ENCODE results near the gene SP8. TPM values are rescaled to one million over a fixed set of nuclear protein-coding genes. Genes with fewer than 3 reads are reported as not detected.

The SP8 gene
- total RNA-seq, 1 donor from 2014 or later = not detected

DNA sequence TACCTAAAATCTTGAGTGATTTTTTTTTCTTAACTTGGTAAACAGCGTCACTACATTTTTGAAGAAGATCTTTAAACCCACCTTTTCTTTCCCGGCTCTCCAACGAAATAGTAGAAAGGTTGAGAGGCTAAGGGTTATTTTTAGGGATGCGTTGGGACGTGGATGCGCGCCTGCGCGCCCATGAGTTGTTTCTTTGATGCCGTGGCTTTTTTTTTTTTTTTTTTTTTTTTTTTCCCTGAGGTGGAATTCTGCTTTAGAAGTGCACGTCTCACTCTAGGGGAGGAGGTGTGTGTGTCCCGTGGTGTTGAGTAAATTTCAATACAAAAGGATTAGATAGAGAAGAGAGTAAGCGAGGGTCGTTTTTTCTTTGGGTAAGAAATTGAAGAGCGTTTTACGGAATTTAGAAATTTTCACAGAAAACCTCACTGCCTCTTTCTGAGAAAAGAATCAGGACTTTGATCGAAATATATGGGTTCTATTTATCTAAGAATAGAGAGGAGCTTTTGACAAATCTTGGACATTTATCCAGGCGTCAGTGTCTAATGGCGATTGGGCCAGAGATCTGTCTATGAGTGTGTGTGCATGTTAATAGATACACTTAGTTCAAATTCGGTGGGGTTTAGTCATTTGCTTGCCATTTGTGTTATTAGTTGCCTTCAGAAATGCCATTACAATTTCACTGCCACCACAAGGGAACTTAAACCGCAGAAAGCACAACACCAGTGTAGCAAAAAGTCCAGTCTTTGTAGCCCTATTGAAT lies 1.2 kb upstream of the SP8 start:
- intact Hi-C loops (cut with micrococcal nuclease) = no loop called here
- no peak for DNase-seq
- Histone ChIP-seq H3K36me3 (no peaks in the 10 kb centered on the region), H3K9me3 (replicated peaks) (no peaks in the 10 kb centered on the region), H3K4me1 (peaks cover 43% of the 10 kb centered on the region), H3K27me3 (ENCODE audit: low read depth) (peaks cover 100% of the 10 kb centered on the region), H3K27ac (replicated peaks) (no peak overlapping the region), H3K4me3 (peak overlapping the region; percentile 59)
- TF ChIP-seq, protein P1, sequence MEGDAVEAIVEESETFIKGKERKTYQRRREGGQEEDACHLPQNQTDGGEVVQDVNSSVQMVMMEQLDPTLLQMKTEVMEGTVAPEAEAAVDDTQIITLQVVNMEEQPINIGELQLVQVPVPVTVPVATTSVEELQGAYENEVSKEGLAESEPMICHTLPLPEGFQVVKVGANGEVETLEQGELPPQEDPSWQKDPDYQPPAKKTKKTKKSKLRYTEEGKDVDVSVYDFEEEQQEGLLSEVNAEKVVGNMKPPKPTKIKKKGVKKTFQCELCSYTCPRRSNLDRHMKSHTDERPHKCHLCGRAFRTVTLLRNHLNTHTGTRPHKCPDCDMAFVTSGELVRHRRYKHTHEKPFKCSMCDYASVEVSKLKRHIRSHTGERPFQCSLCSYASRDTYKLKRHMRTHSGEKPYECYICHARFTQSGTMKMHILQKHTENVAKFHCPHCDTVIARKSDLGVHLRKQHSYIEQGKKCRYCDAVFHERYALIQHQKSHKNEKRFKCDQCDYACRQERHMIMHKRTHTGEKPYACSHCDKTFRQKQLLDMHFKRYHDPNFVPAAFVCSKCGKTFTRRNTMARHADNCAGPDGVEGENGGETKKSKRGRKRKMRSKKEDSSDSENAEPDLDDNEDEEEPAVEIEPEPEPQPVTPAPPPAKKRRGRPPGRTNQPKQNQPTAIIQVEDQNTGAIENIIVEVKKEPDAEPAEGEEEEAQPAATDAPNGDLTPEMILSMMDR (IDR thresholded peaks at IDR 0.05; ENCODE audit: borderline replicate concordance) = no peak

DNA sequence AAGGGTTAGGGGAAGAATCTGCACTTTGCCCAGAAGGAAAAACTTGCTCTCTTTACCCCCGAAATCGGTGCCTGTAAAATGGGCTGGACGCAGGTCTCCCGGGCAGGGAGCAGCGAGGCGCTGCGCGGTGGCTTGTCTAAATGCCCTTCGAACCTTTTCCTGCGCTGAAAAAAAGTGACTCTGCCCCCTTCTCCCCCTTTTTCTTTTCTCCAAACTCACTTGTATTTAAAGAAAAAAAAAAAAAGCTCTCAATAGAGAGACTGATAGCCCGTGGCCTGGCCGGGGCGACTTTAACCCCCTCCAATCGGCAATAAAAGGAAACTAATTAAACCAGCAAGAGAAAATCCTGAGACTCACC lies 286 bp downstream of the SP8 start:
- H3K27ac ChIP-seq (replicated peaks) = no peak overlapping the region
- peaks cover 100% of the 10 kb centered on the region for H3K27me3 ChIP-seq (ENCODE audit: low read depth)
- no peaks in the 10 kb centered on the region for H3K36me3 ChIP-seq
- peaks cover 43% of the 10 kb centered on the region for H3K4me1 ChIP-seq
- no peaks in the 10 kb centered on the region for H3K9me3 ChIP-seq (replicated peaks)
- no peak for DNase-seq
- peak overlapping the region; percentile 59 for H3K4me3 ChIP-seq
- TF ChIP-seq, protein P1 (IDR thresholded peaks at IDR 0.05; ENCODE audit: borderline replicate concordance) = no peak
- intact Hi-C loops (cut with micrococcal nuclease) = no loop called here

DNA sequence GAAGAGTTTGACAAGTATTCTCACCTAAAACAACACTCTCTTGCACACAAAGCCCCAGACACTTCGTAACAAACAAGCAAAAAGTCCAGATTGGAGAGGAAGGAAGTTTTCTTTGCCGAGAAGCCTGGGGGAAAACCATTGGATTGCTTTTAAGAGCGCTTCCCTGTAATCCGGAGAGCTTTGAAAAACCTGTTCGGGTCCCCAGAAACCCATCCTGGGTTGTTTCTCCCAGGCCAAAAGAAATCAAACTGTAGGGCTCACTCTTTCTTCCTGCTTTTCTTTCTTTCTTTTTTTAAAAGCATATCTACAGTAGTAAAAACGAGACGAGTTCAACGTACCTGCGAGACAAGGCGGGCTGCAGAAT lies 655 bp downstream of the SP8 start:
- H3K27me3 ChIP-seq (ENCODE audit: low read depth) = peaks cover 100% of the 10 kb centered on the region
- H3K27ac ChIP-seq (replicated peaks) = no peak overlapping the region
- peak overlapping the region; percentile 59 for H3K4me3 ChIP-seq
- DNase-seq = no peak
- intact Hi-C loops (cut with micrococcal nuclease) = no loop called here
- no peaks in the 10 kb centered on the region for H3K9me3 ChIP-seq (replicated peaks)
- TF ChIP-seq, protein P1 (IDR thresholded peaks at IDR 0.05; ENCODE audit: borderline replicate concordance) = no peak
- H3K36me3 ChIP-seq = no peaks in the 10 kb centered on the region
- peaks cover 41% of the 10 kb centered on the region for H3K4me1 ChIP-seq

DNA sequence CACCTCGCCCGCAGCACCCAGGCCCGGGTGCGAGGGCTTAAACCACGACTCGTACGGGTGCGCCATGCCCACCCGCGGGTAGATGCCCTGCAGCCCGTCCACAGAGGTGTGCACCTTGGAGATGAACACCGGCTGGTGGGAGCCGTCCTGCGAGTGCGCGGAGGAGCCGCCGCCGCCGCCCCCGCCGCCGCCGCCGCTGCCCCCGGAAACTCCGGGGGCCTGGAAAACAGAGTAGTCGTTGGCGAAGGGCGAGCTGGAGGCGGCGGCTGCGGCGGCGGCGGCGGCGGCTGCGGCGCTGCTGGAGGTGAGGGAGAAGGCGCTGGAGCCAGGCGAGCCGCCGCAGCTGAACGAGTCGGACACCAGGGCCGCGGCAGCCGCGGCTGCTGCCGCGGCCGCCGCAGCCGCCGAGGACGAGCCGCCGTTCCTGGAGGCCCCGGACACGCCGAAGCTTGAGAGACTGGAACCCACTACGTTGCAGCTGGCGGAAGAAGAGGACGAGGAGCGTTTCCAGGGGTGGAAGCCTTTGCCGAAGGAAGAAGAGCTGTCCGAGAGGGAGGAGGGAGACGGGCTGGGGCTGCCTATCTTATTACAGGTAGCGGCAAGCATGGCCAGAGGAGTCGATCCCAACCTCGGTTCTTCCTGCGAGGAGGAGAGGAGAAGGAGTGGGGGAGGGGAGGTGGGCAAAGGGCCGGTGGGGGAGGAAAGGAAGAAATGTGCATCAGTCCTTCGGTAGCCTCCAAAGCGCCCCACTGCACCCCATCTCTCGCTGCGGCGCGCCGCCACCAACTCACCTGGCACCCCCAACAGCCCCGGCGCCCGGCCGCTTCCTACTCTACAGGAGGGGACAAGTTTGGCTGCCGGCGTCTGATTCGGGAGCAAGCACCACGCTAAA lies 1.3 kb downstream of the SP8 start:
- Histone ChIP-seq H3K27ac (replicated peaks) (no peak overlapping the region), H3K27me3 (ENCODE audit: low read depth) (peaks cover 100% of the 10 kb centered on the region), H3K36me3 (no peaks in the 10 kb centered on the region), H3K4me3 (peak overlapping the region; percentile 59), H3K4me1 (peaks cover 38% of the 10 kb centered on the region), H3K9me3 (replicated peaks) (no peaks in the 10 kb centered on the region)
- TF ChIP-seq, protein P1 (IDR thresholded peaks at IDR 0.05; ENCODE audit: borderline replicate concordance) = no peak
- intact Hi-C loops (cut with micrococcal nuclease) = no loop called here
- no peak for DNase-seq

DNA sequence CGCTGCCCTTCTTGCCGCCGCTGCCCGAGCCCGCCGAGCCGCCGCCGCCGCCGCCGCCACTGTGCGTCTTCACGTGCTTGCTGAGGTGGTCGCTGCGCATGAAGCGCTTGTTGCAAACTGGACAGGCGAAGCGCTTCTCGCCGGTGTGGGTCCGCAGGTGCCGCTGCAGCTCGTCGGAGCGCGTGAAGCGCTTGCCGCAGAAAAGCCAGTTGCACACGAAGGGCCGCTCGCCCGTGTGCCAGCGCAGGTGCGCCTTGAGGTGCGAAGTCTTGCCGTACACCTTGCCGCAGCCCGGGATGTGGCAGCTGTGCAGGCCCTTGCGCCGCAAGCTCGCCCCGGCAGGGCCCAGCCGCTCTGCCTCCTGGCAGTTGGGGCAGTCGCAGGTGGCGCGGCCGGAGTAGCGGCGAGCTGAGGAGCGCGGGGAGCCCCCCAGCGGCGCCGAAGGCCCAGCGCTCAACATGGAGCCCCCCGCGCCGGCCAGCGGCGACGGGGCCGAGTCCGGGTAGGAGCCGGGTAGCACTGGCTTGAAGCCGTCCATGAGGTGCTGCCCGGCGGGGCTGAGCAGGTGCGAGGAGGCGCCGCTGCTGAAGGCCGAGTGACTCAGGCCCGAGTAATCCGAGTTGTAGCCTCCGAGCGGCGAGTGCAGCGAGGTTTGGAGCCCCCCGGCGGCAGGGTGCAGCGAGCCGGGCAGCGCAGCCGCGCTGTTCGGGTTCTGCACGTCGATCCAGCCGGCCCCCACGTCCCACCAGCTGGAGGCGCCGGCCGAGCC lies 2.1 kb downstream of the SP8 start:
- intact Hi-C loops (cut with micrococcal nuclease) = no loop called here
- Histone ChIP-seq H3K27ac (replicated peaks) (no peak overlapping the region), H3K36me3 (no peaks in the 10 kb centered on the region), H3K4me1 (peaks cover 38% of the 10 kb centered on the region), H3K27me3 (ENCODE audit: low read depth) (peaks cover 100% of the 10 kb centered on the region), H3K4me3 (peak overlapping the region; percentile 59), H3K9me3 (replicated peaks) (no peaks in the 10 kb centered on the region)
- TF ChIP-seq, protein P1 (IDR thresholded peaks at IDR 0.05; ENCODE audit: borderline replicate concordance) = no peak
- no peak for DNase-seq

Measured in left ventricle myocardium inferior (tissue), 1 donor.